Renal cortex interstitium (tissue), 15 donors: ENCODE results near the gene SUPT20HL1. TPM values are rescaled to one million over a fixed set of nuclear protein-coding genes. Genes with fewer than 3 reads are reported as not detected.
"Not testable (repeated sequence)": the region's sequence is repeated elsewhere in the genome, so short reads cannot be mapped to it uniquely, and the experiment has no call there.

Experiments
- DNase-seq, 11 donors: peaks; one replicate each; pipeline ENCODE4 v3.0.0-alpha.2; 2013; ENCODE audit warnings: low read depth in 9 of 11, low spot score in 4 of 11; ENCODE audit errors: extremely low read depth in 1 of 11
- long read RNA-seq, 16 experiments: transcript quantifications; one replicate each; lab custom pipeline, GENCODE V29; 2026
- polyA plus RNA-seq, 3 donors: library from polyadenylated mRNA; unstranded; fragments of 120-200 nt; gene quantifications; one replicate each; pipeline ENCODE4 v1.2.1, GENCODE V29; 2013; ENCODE audit not compliant: insufficient read length in 3 of 3

Gene SUPT20HL1
- not detected for polyA plus RNA-seq
- long read RNA-seq, donor 1, result 0 reads
- long read RNA-seq, donor 2, result 0 reads
- long read RNA-seq, donor 3, result 0 reads
- long read RNA-seq, donor 4, result 0 reads
- long read RNA-seq, donor 5, result 0 reads
- long read RNA-seq, donor 6, result 0 reads
- long read RNA-seq, donor 7, result 0 reads
- long read RNA-seq, donor 8, result 0 reads
- long read RNA-seq, donor 9, result 0 reads
- long read RNA-seq, donor 10, result 0 reads
- long read RNA-seq, donor 11, result 0 reads
- long read RNA-seq, donor 12, result 0 reads
- long read RNA-seq, donor 13, result 0 reads
- long read RNA-seq, donor 14, result 0 reads
- long read RNA-seq, donor 15, partial matches to known transcripts, result 12 of 12 reads
- long read RNA-seq, donor 15, other reads (novel, unspliced or antisense), result 0 of 12 reads
- long read RNA-seq, donor 16, result 0 reads

DNA sequence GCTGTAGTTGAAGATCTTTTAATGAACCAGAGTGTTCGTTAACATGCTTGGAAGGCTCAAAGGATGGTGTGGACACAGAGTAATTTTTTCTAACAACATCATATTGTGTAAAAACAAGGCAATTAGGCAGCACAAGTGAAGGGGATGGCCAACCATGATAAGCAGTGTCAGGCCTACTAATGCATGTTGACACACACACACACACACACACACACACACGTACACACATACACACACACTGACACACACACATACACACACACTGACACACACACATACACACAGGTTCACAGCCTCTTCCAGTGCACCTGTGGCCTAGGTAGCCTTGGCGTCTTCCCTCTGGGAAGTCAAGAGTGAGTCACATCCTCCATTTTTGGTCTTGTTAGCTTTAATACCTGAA is at the start of gene SUPT20HL1:
Gene SUPT20HL1 (plus strand): TSS at position 368 of the 400 bp plus-strand sequence. CDS start 2,122 bp downstream, outside the sequence.
- no peak for DNase-seq

DNA sequence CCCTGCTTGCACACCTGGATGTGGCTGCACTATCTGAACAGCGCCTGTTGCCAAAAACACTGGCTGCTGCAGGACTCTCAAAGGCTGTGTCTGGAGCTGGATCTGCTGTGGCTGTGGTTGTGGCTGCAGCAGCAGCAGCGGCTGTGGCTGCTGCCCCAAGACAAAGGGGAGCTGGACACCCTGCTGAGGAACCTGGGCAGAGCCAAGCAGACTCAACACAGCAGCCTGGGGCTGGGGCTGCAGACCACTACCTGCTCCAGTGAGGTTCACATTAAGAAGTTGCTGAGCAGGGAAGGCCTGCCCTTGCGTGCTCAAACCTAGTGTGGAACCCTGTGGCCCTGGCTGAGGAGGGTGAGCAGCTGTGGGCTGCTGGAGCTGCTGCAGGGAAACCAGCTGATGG is 49.5 kb upstream of the SUPT20HL1 start:
- DNase-seq, result not testable (repeated sequence)

DNA sequence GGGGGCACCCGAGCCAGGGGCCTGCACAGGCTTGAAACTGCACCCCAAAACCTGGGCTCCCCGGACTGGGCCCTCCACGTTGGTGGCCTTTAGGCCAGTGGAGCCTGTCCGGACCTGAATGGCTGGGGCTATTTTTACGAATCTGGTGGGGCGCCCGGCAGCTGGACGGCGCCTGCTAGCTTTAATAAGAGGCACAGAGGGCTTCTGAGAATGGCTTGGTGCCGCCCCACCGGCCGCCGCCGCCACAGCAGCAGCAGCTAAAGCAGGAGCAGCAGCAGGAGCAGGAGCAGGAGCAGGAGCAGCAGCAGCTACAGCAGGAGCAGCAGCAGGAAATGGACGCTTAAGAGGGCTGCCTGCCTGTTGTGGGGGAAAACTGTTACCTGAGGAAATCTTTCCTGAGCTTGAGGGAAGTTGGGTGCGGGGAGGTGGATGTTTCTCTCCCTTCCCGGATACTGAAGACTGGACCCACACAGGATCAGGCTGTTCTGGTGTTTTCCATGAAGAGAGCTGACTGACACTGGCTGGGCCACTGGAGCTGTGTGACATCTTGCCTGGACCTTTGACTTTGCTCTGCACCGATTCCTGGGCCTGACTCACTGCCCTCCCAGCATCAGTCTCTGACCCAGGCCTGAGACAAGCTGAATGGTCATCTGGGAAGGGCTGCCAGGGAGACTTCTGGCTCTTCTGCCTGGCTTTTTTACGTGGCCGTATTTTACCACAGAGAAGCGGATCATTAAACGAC is 48.8 kb upstream of the SUPT20HL1 start:
- DNase-seq, result not testable (repeated sequence)

DNA sequence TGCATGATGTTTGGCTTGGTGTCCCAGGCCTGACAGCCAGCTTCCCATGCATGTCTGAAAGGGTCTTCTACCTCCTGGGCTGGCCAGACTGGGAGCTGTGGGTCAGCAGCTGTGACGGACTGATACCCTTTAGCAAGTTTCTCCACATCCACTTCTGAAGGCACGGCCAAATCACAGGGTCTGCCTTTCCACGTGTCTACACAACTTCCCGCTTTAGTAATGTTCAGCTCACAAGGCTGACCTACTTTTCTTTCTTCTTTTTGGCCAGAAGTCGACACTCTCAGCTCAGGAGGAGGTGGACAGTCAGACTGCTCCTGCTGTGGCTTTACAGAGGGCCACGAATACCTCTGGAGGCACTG is 48.2 kb upstream of the SUPT20HL1 start:
- DNase-seq, result not testable (repeated sequence)

DNA sequence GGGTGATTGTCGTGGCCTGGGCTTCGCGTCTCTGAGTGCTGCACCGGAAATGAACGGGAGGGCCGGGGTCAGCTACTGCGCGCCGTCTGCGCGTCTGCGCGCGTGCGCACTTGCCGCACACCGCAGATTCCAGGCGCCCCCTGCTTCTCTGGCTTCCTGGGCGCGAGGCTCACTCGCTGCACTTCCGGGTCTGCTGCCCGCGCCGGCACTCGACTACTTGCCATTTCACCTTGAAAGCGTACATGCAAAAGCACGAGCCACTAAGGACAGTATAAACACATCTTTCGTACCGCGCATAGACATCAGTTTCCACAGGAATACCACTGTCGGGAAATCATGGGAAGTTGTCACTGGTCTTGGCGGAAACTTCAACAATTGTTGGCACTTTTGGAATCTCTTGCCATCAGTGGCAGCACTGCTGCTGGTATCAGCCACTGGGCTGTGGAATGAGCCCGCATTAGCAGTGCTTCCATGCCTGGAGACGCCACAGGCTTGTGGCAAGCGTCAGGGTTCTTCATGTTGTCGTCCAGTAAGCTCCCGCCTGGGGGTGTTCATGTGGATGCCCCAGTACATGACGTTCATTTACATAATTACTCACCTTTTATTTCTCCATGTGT is 46.3 kb upstream of the SUPT20HL1 start, which contains the start of gene SUPT20HL2:
Gene SUPT20HL2 (minus strand): TSS at position 51 of the 617 bp plus-strand sequence. CDS start 754 bp downstream, outside the sequence.
- no peak for DNase-seq

DNA sequence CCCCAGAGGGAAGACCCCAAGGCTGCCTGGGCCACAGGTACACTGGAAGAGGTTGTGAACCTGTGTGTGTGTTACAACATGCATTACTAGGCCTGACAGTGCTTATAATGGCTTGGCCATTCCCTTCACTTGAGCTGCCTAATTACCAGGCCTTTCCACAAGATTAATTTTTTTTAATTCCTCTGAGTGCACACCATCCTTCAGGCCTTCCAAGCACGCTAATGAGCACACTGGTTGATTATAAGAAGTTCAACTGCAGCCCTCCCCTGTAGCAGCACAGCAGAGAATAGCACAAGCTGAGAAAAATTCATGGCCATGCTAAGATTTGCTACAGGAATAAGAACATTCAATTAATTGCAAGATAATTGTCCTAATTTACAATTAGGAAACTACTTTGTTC is 44.3 kb upstream of the SUPT20HL1 start:
- DNase-seq, result no peak

DNA sequence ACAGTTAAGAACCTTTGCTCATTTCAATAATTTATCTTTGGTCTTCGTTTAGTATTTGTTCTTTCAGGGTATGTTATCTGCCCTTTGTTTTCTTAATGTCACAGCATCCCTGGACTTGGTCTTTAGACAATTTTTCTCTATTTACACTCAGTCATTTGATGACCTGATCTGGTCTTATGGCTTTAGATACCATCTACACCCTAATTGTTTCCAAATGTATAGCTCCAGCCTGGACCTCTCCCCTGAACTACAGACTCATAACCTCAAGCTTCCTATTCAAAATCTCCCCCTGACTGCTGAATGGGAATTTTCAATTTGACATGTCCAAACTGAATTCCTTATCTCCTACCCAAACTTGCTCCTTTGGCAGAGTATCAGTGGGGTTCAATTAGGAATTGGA is 42.9 kb upstream of the SUPT20HL1 start:
- DNase-seq, result no peak

DNA sequence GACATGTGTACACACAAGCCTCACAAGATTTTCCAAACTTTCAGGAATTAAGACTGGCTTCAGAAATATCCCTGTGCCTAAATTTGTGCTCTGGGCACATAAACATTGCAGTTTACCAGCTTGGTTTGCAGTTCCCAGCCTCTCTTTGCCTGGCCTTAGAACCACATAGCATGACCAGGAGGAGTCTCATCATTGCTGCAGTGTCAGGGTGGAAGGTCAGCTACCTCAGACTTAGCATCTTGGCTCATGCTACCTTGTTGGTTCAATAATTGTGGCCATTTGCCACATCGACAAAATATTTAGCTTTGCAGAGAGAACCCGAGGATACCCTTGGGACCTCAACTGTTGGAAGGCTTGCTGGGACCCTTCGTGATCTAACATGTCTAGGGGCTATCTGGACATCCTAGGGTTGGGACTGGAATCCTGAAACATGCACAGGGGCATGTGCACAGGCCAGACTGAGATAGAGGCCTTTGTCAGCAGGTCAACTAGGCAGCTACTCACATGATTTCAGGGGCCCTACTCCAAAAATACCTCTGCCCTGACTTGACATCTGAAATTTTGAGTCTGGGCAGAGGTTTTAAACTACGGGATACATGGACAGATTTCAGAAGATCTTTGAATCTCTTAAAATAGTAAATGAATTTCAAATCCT is 38.6 kb upstream of the SUPT20HL1 start:
- no peak for DNase-seq

DNA sequence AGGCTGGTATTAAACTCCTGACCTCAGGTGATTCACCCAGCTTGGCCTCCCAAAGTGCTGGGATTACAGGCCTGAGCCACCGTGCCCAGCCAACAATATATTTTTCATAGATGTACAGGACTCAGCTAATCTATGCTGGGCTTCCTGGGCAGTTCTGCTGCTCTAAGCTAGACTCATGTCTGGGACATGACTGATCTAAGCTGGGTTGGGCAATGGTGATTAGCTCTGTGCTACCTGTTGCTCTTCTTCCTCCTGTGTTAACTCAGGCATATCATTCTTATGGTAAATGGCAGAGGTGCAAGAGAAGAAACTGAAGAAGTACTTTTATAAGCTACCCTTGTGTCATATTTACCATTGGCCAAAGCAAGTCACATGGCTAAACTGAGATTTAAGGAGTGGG is 35.2 kb upstream of the SUPT20HL1 start:
- DNase-seq, result no peak

DNA sequence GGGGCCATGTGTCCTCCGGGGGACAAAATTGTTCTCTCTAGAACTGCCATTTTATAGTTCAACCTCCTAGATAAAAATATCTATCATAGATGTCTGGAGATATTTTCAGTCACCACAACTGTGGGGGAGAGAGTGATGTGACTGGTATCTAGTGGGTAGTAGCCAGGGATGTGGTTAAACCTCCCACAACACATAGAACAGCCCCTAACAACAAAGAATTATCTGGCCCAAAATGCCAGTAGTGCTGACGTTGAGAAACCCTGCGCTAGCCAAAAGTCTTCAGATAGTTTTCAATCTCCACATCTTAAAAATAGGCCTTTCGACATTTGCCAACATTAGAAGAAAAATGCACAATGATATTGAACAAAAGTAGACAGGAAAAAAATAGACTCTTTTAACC is 27.6 kb upstream of the SUPT20HL1 start:
- no peak for DNase-seq

DNA sequence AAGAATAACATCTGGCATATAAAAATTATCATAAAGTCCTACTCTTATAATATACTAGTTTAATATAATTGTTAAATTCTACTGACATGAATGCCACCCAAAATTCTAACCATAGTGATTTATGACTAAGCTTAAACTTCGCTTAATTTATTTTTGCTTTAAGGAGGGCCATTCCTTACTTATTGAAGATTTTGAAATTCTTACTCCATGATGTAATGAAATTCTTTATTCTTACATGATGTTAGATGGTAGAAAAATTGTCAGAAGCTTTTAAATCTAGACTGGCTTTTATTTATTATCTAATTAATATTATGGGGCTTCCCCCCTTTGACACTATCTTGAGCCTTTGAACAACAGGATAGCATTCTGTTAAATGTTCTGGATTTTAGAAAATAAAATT is 27.1 kb upstream of the SUPT20HL1 start:
- no peak for DNase-seq

DNA sequence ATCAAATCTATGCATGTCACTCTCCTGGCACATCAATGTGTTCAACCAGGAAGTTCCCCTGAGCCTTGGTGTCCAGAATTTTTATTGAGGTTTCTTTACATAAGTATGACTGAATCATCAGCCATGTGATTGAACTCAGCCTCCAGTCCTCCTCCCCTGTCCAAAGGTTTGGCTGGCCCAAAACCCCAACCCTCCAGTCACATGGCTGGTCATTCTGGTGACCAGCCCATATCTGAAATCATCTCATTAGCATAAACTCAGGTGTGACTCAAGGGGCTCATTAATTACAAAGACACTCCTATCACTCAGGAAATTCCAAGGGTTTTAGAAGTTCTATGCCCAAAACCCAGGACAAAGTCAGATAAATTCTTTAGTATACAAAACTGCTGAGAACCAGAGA is 26.0 kb upstream of the SUPT20HL1 start:
- DNase-seq, result no peak

DNA sequence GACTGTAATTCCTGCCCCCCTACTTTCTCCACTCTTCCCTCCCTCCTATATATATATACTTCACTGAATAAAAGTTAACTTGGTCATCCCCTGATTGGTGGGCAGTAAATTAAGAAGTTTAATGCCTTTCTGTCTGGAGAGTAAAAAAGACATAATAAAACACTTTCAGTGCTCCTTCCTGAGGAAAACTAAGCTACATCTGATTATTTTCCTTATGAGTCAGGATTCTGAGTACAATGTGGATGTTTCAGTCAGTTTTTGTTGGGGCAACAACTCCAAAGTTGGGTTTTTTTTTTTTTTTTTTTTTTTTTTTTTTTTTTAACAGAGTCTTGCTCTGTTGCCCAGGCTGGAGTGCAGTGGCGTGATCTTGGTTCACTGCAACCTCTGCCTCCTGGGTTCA is 24.6 kb upstream of the SUPT20HL1 start:
- DNase-seq, result no peak

DNA sequence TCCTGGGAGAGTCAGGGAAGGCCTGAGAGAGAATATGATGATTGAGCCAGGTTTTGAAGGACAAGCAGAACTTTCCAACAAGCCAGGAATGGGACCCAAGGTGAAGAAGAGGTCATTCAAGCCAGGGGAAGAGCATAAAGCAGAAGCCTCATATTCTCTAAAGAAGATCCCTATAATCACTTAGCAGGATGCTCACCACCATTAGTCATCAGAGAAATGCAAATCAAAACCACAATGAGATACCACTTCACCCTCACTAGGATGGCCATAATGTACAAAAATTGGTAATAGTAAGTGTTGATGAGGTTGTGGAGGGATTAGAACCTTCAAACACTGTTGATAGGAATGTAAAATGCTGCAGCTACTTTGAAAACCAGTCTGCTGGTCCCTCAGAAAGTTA is 20.5 kb upstream of the SUPT20HL1 start:
- DNase-seq, result no peak

DNA sequence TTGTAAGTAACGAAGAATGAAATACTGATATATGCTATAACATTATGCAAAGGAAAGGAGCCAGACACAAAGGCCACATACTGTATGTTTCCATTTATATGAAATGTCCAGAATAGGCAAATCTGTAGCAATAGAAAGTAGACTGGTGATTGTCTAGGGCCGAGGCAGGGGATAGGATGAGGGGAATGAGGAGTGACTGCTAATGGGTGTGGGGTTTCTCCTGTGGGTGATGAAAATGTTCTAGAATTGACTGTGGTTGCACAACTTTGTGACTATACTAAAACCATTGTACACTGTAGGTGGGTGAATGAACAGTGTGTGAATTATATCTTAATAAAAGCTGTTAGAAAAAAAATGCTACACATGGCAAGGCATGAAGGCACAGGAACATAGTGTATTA is 19.9 kb upstream of the SUPT20HL1 start:
- DNase-seq, result no peak

DNA sequence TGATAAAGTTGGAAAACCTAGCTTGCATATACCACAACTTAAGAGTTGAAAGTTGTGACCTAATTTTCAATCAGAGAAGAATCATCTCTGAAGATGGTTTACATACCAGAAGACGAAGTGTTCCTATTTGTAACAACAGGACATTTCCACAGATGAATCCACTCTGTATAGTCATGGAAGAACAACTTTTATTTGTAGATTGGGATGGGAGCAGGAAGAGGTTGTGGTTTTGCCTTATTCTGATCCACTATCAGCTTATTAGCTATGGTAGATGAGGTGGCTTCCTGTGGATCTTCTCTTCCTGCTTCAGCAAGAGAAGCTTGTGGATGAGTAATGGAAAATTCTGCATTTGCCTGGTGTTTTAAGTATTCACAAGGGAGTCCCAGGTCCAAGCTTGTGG is 18.6 kb upstream of the SUPT20HL1 start:
- no peak for DNase-seq

DNA sequence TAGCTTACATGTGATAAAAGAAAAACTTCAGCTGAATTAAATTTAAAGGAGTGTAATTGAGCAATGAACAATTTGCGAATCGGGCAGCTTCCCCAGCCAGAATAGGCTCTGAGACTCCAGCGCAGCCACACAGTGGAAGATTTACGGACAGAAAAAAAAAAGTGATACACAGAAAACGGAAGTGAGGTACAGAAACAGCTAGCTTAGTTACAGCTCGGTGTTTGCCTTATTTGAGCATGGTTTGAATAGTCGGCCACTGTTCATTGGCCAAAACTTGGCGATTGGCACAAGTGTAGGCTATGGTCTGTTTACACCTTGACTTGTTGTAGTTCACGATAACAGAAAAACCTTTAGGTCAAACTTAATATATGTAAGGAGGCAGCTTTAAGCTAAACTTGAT is 16.7 kb upstream of the SUPT20HL1 start:
- DNase-seq, result no peak

DNA sequence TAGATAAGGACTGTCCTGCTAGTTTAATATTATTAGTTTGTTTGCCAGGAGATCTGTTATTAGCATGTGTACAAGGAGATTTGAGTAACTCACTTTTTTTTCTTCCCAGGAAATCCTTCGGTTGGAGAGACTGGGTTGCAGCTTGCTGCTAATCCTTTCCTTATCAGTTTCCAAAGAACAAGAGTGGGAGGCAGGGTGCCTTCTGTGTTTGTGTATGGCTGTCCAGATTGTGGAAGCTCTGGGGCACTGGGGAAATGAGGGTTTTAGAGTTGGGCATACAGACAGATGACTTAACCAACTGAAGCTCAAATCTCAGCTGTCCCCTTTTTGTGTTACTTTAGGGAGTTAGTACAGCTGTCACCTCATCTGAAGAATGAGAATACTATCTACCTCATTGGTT is 12.6 kb upstream of the SUPT20HL1 start:
- DNase-seq, result no peak

DNA sequence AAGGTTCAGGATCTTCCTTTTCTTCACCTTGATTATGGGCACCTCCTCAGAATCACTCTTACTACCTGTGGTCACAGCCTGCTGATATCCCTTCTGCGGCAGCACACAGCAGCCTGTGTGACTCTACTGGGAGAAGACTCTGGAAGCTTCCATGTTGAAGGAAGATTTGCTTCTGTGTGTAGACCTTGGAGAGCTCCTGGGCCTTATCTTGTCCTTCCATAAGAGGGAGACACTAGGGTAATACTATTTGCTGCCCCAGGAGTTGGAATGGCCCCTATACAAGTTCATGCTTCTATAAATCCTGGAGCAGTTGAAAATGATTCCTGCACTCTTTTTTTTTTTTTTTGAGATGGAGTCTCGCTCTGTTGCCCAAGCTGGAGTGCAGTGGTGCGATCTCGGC is 10.2 kb upstream of the SUPT20HL1 start:
- DNase-seq, result no peak

DNA sequence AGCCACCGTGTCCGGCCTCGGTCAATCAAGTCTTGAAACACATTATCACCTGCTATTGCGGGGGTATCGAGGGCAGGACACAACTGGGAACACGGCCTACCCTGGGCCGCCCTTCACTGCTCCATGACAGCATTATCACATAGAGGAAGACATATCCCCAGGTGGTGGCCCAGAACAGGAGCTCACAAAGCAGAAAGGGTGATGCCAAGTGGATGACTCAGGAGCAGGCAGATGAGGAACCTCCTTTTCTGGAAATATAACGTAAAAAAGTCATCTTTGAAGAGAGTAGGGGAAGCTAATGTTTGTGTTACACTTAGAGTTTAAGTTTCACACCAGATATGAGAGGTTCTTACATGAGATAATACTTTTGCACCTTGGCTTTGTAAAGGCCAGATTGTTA is 5.3 kb upstream of the SUPT20HL1 start:
- no peak for DNase-seq
